HG02642 (cell line): ENCODE data around the gene LAMTOR5.
A peak's percentile ranks its signal among the peaks of the same experiment; 100 is the strongest.

Source experiments
- ATAC-seq: cut with Tn5 transposase; IDR thresholded peaks from one replicate; pipeline ENCODE4 v1.9.1; 2021; ENCODE audit warnings: mild to moderate bottlenecking; ENCODE audit not compliant: unreplicated experiment, poor library complexity

The LAMTOR5 gene

DNA sequence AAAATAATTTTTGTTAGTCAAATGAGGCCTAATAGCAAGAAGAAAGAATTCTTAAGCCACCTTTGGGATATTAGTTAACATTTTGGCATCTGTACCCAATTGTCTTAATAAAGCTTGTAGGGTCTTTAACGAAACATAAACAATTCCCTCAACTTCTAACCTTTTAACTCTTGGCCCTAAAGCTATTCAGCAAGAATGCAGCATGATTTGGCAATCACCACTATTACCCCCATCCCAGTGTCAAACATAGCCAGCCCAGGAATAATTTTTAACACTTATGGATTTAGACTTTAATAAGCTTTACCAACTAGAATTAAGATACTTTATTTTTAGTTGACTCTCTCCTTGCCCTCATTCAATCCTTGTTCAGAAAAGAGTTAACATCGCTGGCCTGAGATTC is 14.2 kb downstream of the LAMTOR5 start:
- no peak for ATAC-seq

DNA sequence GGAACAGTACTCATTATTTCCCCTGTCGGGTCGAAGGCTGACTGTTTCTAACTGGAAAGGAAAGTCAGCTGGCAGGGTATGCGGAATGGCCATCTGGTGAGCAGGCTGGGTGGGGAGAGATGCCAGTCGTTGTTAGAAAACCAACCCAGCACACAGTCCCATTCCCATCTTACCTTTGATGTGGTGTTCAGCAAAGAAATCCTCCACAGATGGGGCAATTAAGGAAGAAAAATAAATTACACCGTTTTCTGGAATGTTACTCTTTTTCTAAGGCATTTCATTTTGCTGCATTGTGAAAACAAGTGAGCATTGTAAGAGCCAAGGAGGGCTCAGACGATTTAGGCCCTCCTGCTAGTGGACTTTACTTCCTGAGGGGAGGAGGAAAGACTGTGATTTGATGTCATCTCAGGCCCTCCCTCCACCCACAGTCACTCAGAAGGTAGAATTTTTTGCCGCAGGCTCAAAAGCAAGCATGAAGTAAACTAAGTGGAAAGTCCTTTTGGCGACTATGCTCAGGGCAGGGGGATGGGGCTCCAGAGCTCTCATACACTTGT is 16.7 kb downstream of the LAMTOR5 start, which contains the start of gene SLC16A4:
TSS of gene SLC16A4 (minus strand) at position 335 of the 554 bp plus-strand sequence. CDS start 1,703 bp downstream, outside the sequence.
- ATAC-seq, result no peak

DNA sequence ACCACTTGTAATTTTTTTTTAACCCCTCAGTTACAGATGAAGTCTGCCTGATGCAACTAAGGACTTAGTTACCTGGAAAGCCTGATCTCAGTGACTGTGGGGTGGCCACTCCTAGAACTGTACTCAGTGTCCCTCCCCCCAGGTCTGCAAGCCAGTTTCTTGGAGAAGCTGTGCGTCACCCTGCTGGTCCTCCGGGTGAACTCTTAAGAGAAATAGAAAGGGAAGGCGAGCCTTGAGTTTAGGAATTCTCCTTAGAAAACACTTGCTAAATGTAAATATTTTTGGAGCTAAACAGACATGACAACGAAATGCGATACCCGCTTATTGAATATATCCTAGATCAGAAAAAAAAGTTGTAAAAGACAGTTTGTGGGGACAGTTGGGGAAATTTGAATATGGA is 17.4 kb downstream of the LAMTOR5 start:
- ATAC-seq, result no peak

DNA sequence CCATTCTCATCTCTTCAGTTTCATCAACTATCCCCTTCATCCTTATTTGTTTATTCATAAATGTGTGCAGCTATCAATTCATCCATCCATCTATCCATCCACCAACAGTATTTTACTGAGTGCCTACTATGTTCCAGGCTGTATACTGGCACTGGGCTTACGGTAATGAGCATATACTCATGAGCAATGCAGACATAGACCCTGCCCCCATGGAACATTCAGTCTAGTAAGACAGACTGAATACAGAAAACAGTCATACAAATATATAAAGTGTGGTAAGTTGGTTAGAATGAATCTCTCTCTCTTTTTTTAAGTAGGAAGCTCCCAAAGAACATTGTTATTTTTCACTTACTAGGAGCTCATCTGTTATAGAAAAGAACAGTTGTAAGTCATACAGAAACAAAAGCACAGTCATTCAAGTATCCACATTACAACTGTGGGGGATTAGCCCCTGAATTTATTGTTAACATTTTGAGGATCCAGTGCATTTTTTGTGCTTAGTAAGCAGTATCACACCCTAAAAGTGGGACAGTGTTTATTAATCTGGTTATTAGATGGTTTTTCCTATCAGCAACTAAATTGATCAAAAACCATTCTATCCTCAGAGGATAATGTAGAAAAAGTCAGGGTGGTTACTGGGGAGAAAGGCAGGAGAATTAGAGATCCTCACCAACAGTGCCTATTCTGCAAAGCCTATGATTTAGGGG is 20.3 kb downstream of the LAMTOR5 start:
- no peak for ATAC-seq

DNA sequence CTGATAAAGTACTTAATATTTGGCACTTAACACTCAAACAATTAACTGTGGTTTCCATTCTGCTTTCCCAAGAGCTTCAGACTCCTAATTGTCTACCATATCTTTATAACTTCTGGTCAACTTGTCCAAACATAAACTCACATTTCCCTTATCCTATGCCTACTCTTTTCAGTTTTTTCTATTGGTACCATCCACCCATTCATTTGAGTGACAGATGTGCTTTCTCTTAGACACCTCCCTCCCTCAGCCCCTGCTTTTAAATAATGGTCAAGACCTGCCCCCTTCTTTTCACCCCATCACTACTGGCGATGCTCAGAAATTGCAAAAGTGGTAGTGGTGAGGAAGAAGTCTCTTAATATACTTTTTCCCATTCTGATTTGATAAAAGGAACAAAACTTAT is 22.1 kb downstream of the LAMTOR5 start:
- ATAC-seq, result no peak

DNA sequence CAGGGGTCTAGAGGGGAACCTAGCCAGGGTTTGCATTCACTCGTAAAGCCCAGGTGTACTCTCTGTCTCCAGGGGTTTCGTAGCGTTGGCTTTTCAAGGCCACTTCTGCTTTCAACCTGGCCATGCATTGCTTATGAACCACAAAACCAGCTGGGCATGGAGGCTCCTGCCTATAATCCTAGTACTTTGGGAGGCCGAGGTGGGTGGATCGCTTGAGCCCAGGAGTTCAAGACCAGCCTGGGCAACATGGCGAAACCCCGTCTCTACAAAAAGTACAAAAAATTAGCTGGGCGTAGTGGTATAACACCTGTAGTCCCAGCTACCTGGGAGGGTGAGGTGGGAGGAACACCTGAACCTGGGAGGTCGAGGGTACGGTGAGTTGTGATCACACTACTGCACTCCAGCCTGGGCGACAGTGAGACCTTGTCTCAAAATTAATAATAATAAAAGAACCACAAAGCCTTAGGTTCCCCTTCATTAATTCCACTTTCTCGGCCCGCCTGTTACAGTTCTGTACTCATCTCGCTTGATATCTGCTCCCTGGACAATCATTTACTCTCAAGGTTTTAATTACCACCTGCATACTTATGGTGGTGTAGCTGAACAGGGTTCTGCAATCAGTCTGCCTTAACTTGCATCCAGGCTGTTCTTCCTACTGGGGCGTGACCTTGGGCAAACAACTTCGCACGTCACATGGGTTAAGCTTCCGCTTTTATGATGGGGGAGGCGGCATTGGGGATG is 22.7 kb downstream of the LAMTOR5 start:
- ATAC-seq, result peak; percentile 60

DNA sequence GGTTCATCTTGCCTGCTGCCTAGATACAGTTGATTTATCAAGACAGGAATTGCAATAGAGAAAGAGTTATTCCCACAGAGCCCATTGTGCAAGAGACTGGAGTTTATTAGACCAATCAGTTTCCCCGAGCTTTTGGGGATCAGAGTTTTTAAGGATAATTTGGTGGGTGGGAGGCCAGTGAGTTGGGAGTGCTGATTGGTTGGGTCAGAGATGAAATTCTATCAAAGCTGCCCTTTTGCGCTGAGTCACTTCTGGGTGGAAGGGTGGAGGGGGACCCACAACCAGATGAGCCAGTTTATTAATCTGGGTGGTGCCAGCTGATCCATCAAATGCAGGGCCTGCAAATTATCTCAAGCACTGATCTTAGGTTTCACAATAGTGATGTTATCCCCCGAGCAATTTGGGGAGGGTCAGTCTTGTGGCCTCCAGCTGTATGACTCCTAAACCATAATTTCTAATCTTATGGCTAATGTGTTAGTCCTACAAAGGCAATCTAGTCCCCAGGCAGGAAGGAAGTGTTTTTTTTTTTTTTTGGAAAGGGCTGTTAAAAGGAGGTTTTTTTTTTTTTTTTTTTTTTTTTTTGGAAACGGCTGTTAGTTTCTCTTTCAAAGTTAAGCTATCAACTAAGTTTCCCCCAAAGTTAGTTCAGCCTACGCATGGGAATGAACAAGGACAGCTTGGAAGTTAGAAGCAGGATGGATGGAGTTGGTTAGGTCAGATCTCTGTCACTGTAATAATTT is 24.1 kb downstream of the LAMTOR5 start:
- ATAC-seq, result no peak

DNA sequence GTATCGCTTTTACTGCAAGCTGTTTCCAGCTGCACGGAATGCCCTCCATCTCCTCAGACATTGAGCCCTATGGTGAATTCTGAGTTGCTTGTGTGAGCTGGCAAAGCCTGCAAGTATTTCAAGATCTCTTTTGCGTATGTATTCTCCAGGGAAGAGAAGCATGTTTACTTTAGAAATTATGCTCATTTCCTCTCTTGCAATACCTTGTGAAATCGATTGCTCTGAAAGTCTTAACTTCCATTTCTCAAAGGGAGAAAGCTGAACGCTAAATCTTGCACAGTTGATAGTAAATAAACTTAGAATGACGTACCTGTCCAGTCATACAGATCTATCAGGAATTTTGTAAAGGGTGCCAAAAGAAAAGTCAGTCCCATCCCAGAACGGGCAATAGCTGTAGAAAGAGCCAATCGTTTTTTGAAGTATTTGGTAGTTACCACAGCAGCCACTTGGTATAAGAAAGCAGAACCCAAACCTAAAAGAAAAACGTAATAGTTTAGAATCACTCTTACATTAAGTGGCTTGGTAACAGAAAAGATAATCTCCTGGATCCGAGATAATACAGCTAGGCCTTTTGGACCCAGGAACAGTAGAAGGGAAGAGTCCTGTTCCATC is 26.7 kb downstream of the LAMTOR5 start:
- no peak for ATAC-seq

DNA sequence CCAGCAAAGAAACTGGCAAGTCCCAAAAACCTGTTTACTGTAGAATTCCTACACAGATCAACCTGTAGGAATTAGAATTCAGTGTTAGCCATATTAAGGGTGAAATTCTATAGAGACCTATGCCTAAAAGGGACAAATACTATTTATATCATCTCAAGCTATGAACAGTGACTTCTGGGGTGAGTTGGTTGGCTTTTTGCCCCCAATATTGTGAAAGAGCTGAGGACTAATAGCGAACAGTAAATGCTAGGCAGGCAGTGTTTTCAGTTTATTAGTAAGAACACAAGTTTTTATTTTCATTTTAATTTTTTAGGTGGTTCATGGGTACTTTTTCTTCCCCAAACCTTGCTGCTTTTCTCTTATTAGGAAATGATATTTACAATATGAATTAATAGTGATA is 32.0 kb downstream of the LAMTOR5 start:
- no peak for ATAC-seq

DNA sequence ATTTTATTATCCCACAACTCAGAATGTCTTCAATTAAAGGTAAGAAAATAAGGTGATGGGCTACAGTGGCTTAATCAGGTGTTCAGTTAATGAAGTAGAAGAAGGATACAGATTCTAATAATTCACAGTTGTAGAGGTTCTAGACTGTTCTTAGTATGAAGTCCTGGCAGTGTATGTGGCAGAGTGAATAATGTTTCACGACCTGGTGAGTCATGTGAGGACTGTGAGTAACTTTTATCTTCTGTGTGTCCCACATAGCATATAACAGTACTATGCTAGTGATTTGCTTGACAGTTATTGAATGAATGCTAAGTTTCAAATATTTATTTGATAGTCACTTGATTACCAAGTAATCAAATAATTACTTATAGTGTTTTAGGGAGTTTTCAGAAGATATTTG is 36.7 kb downstream of the LAMTOR5 start:
- ATAC-seq, result no peak

DNA sequence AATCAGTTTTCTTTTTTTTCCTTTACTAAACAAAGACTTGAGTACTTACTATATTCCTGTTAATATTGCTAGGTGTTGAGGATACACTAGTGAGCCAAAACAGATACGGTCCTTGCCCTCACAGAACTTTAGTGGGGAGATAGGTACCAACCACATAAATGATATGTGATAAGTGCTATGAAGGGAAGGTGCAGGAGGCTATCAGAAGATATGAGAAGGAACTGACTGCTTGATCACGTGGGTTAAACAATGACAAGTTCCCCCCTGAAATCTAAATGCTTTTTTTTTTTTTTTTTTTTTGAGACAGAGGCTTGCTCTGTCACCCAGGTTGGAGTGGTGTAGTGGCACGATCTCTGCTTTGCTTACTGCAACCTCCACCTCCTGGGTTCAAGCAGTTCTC is 43.3 kb downstream of the LAMTOR5 start:
- ATAC-seq, result no peak

DNA sequence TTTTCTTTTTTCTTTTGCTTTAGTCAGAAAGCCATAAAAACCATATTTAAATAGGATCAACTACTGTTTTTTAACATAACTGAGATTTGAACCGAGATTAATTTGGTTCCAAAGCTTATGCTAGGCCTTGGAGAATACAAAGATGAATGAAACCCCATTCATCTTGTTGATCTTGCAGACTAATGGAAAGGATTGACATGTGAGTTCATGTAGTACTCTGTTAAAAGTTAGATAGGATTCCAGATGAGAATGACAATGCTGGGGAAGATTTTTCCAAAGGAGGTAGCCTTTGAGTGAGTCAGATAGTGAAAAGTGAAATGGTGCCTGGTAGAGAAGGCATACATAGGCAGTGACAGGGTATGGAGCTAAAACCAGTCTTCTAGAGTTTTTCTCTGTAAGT is 45.6 kb downstream of the LAMTOR5 start:
- no peak for ATAC-seq

DNA sequence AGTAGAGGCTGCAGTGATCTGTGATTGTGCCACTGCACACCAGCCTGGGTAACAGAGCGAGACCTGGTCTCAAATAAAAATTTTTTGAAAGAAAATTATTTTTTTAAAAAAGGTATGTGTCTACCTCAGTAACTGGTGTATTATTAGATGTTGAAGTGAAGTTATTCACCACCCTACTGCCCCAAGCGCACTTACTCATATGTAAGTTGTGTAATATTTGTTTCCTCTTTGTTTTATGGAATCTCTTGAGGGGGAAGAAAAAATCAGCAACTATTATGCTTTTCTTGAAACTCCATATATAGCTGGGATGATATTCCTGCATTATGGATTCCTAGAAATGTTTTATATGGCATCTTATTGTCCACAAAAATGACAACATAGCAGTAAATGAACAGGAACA is 47.1 kb downstream of the LAMTOR5 start:
- no peak for ATAC-seq

DNA sequence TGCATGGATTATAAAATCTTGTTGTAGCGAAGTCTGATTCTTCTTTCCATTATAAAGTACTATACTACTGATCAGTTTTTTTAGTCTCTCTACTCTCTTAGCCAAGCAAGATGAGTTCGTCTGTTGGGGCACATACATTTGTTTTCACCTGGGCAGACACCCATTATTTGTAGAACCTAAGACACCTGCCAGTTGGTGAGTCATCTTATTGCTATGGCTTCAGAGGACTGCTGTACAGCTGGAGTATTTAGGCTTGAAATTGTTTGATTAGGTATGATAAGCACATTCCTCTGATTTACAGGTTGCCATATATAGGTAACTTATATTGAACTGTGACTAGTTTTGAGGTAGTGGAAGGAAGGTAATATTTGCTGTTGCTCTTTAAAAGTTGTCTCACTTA is 51.1 kb downstream of the LAMTOR5 start:
- no peak for ATAC-seq

DNA sequence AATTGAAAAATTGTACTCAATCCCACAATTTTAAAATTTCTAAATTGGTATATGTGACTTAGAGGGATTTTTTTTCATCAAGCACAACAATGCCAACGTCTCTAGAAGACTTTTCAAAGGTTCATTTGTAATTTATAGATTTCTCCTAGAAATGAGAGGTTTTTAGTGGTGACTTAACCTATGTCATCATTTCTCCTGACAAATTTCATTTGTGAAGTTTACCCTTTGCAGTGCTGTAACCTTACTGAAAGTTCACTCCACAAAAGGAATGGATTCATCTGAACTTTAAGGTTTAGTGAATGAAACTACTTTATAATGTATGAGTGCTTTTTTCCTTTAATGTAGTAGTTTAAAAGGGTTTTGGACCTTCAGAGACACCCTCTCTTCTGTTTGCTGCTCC is 52.2 kb downstream of the LAMTOR5 start:
- ATAC-seq, result no peak
